Activated B cell treated with CpG ODN at 0.5 μM for 24 hours (primary cell): ENCODE data around the gene SH3PXD2A. TPM values are rescaled to one million over a fixed set of nuclear protein-coding genes. Genes with fewer than 3 reads are reported as not detected.
"Not testable (repeated sequence)": the region's sequence is repeated elsewhere in the genome, so short reads cannot be mapped to it uniquely, and the experiment has no call there.

Experiments used
- ATAC-seq: fragments of 200-7000 bp; cut with Tn5 transposase; one replicate; pipeline ENCODE4 v1.10.0; 2021; ENCODE audit warnings: low read depth, mild to moderate bottlenecking, moderate library complexity
- CTCF ChIA-PET: fragments of 350-600 bp; sonication (Branson Sonifier 250); formaldehyde crosslinking; loops from one replicate; lab custom pipeline; 2021; ENCODE audit warnings: antibody characterized with exemption; lab: Charles Lee
- POLR2A ChIA-PET: fragments of 350-600 bp; sonication (Branson Sonifier 250); formaldehyde crosslinking; loops from one replicate; lab custom pipeline; 2021; ENCODE audit warnings: antibody characterized with exemption; lab: Charles Lee
- DNase-seq: peaks from one replicate; pipeline ENCODE4 v3.0.0; 2022
- H3K27ac Mint-ChIP-seq: one replicate; pipeline ENCODE4 v1.8.0; 2020; ENCODE audit warnings: mixed read lengths
- H3K27me3 Mint-ChIP-seq: one replicate; pipeline ENCODE4 v1.8.0; 2021; ENCODE audit warnings: mixed read lengths
- H3K36me3 Mint-ChIP-seq: one replicate; pipeline ENCODE4 v1.8.0; 2021; ENCODE audit warnings: low read depth, mixed read lengths
- H3K4me1 Mint-ChIP-seq: one replicate; pipeline ENCODE4 v1.8.0; 2021; ENCODE audit warnings: mixed read lengths
- H3K4me3 Mint-ChIP-seq: one replicate; pipeline ENCODE4 v1.8.0; 2020; ENCODE audit warnings: mild to moderate bottlenecking, mixed read lengths
- H3K9me3 Mint-ChIP-seq: one replicate; pipeline ENCODE4 v1.8.0; 2020; ENCODE audit warnings: mixed read lengths
- intact Hi-C: fragments of 100-400 bp; cut with micrococcal nuclease; formaldehyde crosslinking; loops from one replicate; pipeline ENCODE4 v1.15.1; 2024
- total RNA-seq: library from RNA; stranded (reverse); gene quantifications from 2 replicates; pipeline ENCODE4 v1.2.3, GENCODE V29; 2022
- TF ChIP-seq, protein P1 (sequence below): fragments of 200-600 bp; IDR thresholded peaks from one replicate; pipeline ENCODE4 v1.8.0; 2022; ENCODE audit warnings: antibody characterized with exemption, mild to moderate bottlenecking

The SH3PXD2A gene
- total RNA-seq, 1 donor from 2014 or later = 18.2 TPM

DNA sequence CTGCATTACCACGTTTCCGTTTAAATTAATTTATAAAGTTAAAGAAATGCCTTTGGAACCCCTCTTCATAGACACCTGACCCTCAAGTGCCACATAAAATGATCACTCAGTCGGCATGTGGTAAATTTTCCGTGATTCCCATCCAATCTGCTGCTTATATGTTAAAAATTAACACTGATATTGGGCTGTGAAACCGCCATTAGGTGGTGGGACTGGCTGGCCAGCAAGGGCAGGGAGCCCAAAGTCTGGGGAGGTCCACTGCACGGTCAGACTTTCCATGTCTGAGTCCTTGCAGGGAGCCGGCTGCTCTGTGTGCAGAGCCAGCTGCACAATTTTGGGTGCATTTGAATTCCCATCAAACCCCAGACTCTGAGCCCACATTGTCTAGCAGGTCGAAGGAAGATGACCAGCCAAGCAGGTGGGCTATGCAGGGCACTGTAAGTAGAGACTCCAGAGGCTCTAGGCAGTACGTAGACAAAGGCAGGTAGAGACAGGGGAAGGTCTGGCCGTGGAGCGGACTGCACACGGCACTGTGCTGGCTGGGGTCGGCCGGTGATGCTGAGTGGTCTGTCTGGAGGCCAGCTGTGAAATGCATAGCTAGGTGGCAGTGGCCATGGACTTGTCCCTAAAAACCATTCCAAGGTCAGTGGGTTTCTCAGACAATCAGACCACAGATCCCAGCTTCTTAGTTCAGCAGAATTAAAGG, 122.9 kb downstream of the SH3PXD2A start:
- TF ChIP-seq, protein P1, sequence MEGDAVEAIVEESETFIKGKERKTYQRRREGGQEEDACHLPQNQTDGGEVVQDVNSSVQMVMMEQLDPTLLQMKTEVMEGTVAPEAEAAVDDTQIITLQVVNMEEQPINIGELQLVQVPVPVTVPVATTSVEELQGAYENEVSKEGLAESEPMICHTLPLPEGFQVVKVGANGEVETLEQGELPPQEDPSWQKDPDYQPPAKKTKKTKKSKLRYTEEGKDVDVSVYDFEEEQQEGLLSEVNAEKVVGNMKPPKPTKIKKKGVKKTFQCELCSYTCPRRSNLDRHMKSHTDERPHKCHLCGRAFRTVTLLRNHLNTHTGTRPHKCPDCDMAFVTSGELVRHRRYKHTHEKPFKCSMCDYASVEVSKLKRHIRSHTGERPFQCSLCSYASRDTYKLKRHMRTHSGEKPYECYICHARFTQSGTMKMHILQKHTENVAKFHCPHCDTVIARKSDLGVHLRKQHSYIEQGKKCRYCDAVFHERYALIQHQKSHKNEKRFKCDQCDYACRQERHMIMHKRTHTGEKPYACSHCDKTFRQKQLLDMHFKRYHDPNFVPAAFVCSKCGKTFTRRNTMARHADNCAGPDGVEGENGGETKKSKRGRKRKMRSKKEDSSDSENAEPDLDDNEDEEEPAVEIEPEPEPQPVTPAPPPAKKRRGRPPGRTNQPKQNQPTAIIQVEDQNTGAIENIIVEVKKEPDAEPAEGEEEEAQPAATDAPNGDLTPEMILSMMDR = no peak
- ATAC-seq = no peak
- no peak for DNase-seq
- H3K27me3 Mint-ChIP-seq = peaks cover 16% of the 10 kb centered on the region
- intact Hi-C loops = no loop called here
- H3K4me3 Mint-ChIP-seq = no peak overlapping the region
- no peak overlapping the region for H3K27ac Mint-ChIP-seq
- no peaks in the 10 kb centered on the region for H3K9me3 Mint-ChIP-seq
- no peaks in the 10 kb centered on the region for H3K4me1 Mint-ChIP-seq
- CTCF ChIA-PET = no interaction called here
- H3K36me3 Mint-ChIP-seq = no peaks in the 10 kb centered on the region
- POLR2A ChIA-PET = no interaction called here

DNA sequence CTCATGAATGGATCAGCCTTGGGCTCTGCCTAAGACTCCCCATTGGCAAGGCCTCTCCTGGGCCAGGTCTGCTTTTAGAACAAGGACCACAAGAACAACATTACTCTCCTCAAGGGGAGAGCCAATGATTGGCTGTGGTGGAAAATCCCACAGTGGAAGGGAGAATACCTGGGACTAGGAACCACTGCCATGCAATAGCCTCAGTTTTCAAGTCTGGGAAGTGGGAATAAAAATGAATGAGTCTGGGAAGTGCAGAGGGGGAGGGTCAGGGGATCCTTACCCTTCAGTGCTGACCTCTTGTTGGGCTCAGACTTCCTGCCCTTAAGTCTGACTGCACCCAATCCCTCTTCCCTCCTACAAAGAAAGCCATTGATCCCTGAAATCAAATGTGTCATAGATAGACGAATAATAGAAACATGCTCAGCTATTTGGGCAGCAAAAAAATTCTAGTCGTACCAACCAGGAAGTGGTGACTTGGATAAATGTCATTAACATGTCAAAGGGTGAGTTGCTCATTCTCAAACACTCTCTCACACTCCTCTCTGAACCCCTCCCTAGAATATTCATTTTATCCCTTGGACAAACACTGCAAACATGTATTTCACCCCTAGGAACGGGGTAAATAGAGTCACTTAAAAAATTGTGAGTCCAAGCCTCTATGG, 123.6 kb downstream of the SH3PXD2A start:
- intact Hi-C loops = no loop called here
- ChIA-PET CTCF (no interaction called here), POLR2A (no interaction called here)
- H3K9me3 Mint-ChIP-seq = no peaks in the 10 kb centered on the region
- TF ChIP-seq, protein P1 = no peak
- ATAC-seq (no peak), DNase-seq (no peak)
- no peak overlapping the region for H3K4me3 Mint-ChIP-seq
- no peaks in the 10 kb centered on the region for H3K36me3 Mint-ChIP-seq
- no peak overlapping the region for H3K27ac Mint-ChIP-seq
- no peaks in the 10 kb centered on the region for H3K4me1 Mint-ChIP-seq
- H3K27me3 Mint-ChIP-seq = peaks cover 16% of the 10 kb centered on the region

DNA sequence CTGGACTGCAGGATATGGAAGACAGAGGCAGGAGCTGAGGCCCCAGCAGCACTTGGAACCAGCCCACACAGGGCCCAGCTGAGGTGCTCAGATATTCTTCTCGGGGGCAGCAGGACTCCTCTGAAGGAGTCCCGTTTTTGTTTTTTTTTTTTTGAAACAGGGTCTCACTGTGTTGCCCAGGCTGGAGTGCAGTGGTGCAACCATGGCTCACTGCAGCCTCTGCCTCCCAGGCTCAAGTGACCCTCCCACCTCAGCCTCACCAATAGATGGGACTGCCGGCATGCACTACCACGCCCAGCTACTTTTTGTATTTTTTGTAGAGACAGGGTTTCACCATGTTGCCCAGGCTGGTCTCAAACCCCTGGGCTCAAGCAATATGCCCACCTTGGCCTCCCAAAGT, 124.3 kb downstream of the SH3PXD2A start:
- intact Hi-C loops, H3K4me1 Mint-ChIP-seq, H3K4me3 Mint-ChIP-seq, ATAC-seq, DNase-seq, H3K36me3 Mint-ChIP-seq, POLR2A ChIA-PET, CTCF ChIA-PET, H3K27ac Mint-ChIP-seq, H3K9me3 Mint-ChIP-seq: not testable (repeated sequence)
- peaks cover 16% of the 10 kb centered on the region for H3K27me3 Mint-ChIP-seq

DNA sequence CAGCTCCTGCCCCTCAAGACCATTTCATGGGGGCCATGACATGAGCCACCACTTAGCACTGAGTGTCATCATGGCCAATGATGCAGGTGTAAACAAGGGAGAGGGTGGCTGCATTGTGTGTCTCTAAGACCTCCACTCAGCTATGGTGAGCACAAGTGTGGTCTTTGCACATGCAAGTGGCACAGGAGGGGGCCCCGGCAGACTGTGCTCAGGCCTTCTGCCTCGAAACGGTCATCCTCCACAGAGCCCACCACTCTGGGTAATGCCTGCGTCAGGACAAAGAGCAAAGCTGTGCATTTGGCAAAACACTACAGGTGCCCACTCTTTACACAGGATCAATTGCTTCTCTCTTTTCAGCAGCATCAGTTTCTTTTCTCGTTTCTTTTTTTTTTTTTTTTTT, 125.5 kb downstream of the SH3PXD2A start:
- no peak for ATAC-seq
- intact Hi-C loops = no loop called here
- Mint-ChIP-seq H3K4me1 (no peaks in the 10 kb centered on the region), H3K4me3 (no peak overlapping the region), H3K27ac (no peak overlapping the region), H3K27me3 (peaks cover 13% of the 10 kb centered on the region), H3K9me3 (no peaks in the 10 kb centered on the region), H3K36me3 (no peaks in the 10 kb centered on the region)
- CTCF ChIA-PET = interaction anchor here (2.0 kb wide), 1 partner anchor 17 kb away, joined by 7 read pairs; no protein-coding TSS in a partner anchor
- no peak for DNase-seq
- TF ChIP-seq, protein P1 = no peak
- POLR2A ChIA-PET = no interaction called here

DNA sequence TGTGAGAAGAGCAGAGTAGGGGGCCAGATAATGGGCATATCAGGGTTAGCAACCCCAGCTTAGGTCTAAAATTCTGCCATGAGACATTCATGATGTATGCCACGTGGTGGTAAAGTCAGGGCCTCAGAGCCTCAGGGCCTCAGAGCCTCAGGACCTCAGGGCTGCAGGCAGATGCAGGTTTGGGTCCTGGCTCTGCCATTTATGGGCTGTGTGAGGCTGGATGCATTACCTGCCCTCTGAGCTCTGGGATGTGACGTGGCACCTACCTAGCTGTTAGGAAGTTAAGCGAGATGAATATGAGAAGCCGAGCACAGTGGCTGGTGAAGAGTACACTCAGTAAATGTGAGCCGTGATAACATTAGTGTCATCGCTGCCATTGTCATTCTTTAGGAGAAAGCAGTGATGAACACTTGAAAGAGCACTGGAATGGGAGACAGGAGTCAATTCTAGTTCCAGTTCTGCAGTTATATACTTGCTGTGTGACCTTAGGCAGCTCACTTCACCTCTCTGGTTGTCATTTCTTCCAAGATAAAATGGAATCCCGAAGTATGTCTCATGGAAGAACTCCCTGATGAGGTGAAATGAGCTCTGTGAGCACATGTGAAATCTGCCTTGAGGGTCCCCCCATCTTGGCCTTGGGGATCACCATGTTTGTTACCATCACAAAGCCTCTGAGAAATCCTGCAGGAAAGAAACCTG, 127.2 kb downstream of the SH3PXD2A start:
- ChIA-PET CTCF (interaction anchor here (2.0 kb wide), 1 partner anchor 16 kb away, joined by 7 read pairs; no protein-coding TSS in a partner anchor), POLR2A (no interaction called here)
- H3K9me3 Mint-ChIP-seq = no peaks in the 10 kb centered on the region
- H3K4me3 Mint-ChIP-seq = no peak overlapping the region
- TF ChIP-seq, protein P1 = no peak
- H3K27me3 Mint-ChIP-seq = peaks cover 11% of the 10 kb centered on the region
- DNase-seq (no peak), ATAC-seq (no peak)
- H3K36me3 Mint-ChIP-seq = no peaks in the 10 kb centered on the region
- no peaks in the 10 kb centered on the region for H3K4me1 Mint-ChIP-seq
- intact Hi-C loops = no loop called here
- no peak overlapping the region for H3K27ac Mint-ChIP-seq
